NCI-H1436 treated with DMSO at 0.1 percent for 48 hours (cell line): ENCODE results near the gene DMRTA1.
"Not testable (repeated sequence)": the region's sequence is repeated elsewhere in the genome, so short reads cannot be mapped to it uniquely, and the experiment has no call there.

Source experiments
- DNase-seq: peaks from one replicate; lab custom pipeline; 2025; lab: John Stamatoyannopoulos, UW

The DMRTA1 gene

DNA sequence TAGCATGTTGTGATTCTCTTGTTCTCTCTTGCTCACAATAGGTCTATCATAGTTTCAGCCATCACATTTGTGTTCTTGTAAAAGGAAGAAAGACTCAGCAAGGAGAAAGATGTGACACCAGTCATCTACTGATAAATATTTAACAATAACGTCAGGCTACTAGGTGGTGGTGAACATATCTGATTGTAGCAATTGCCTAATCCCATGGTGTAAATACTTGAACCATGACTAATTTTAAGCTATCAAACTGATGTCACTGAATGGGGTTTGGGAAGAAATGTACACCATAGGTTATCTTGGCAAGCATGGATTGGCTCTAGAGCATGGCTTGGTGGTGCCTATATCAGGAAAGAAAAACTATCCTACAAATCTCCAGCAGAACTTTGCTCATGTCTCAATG is 16.6 kb downstream of the DMRTA1 start:
- DNase-seq = no peak

DNA sequence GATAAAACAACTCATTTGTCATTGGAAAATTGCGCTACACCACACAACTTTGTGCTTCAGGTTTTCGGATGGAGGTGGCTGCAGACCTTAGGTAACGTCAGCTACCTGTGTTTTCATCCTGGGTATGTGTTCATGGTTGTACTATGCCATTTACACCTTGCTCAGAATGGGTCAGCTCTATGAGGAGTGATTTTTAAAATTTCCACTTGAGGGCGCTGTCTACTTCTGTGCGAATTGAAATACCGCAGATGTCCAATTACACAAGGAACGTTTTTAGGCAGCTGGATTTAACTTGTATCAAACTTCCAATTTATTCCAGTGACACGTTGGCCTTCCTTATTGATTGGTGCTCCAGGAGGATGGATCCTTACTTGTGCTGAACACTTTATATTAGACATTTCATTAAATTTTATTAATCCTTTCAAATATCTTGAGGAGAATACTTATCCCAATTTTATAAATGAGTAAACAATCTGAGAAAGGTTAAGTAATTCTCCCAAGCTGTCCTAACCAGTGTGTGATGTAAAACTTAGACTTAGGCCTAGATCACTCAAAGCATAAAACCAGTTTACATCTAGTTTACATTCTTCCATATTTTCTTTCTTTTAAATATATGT is 23.4 kb downstream of the DMRTA1 start:
- DNase-seq = no peak

DNA sequence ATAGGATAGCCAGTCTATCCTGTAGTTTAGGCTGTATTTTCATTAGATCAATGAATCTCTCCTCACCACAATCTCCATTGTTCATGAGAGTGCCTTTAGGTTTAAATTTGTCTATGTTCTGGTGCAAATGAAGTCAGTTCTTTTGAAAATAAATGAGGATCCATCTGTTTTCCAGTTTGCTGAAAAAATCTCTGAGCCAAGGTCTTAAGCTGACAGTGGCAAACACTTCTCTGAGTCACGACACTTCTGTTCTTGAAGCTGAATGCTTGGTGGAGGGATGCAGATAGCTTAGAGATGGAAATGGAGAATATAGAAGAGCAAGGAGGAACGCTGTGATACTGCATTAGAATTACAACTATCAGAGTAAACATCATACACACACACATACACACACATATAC is 34.9 kb downstream of the DMRTA1 start:
- no peak for DNase-seq

DNA sequence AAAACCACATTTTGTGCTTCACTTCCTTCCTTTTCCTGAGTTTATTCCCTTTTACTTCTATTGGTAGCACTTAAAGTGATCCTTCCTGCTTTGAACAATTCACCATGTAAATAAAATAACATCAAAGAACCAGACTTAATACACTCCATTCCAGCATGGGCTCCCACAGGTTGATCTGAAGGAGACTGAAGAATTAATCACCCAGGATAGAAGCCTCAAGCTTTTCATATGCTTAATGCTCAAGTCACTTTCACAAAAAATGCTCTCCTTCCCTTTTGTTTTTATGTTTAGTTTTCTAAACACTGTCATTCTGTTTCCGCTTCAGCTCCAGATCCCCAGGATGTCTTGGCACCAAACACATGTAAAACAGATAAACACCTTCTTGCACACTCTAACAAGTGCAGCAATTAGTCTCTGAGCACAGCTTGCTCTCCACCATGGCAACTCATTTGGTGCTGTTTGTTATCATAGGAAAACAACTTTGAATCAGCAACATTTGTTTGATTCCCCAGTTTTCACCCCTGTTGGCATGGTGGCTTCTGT is 37.0 kb downstream of the DMRTA1 start:
- DNase-seq = no peak

DNA sequence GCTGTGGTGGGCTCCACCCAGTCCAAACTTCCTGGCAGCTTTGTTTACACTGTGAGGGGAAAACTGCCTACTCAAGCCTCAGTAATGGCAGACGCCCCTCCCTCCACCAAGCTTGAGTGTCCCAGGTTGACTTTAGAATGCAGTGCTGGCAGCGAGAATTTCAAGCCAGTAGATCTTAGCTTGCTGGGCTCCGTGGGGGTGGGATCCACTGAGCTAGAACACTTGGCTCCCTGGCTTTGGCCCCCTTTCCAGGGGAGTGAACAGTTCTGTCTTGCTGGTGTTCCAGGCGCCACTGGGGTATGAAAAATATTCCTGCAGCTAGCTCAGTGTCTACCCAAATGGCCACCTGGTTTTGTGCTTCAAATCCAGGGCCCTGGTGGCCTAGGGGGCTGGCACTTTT is 49.6 kb downstream of the DMRTA1 start:
- DNase-seq = not testable (repeated sequence)
